HepG2 (cell line): ENCODE results near the gene C10orf67. TPM values are rescaled to one million over a fixed set of nuclear protein-coding genes. Genes with fewer than 3 reads are reported as not detected.

Experiments used
- CBX5 ChIP-seq: sonication (generic); formaldehyde crosslinking; IDR thresholded peaks from 2 replicates; pipeline ENCODE4 v1.4.0; 2020; ENCODE audit warnings: missing genetic modification reagents, borderline replicate concordance
- FOXP1 ChIP-seq, 2 experiments: fragments of 450-650 bp in 1 of 2; IDR thresholded peaks; 2 replicates each; pipeline ENCODE4 v1.6.1; 2017 to 2018; ENCODE audit warnings: antibody characterized with exemption in 1 of 2
- HMG20A ChIP-seq: IDR thresholded peaks from 2 replicates; pipeline ENCODE4 v1.6.1; 2016; ENCODE audit warnings: borderline replicate concordance
- HMGA1 ChIP-seq: sonication (generic); formaldehyde crosslinking; conservative IDR thresholded peaks from 2 replicates; pipeline ENCODE4 v1.4.0; 2020; ENCODE audit warnings: missing genetic modification reagents
- HNRNPL ChIP-seq: fragments of 200-400 bp; formaldehyde crosslinking; IDR thresholded peaks from 2 replicates; pipeline ENCODE4 v1.6.1; 2017; ENCODE audit warnings: mild to moderate bottlenecking, low read depth, low read length
- IKZF1 ChIP-seq: fragments of 450-650 bp; IDR thresholded peaks from 2 replicates; pipeline ENCODE4 v1.7.1; 2016
- IRF1 ChIP-seq: sonication (generic); formaldehyde crosslinking; IDR thresholded peaks from 2 replicates; pipeline ENCODE4 v1.4.0; 2020; ENCODE audit warnings: low read depth, mild to moderate bottlenecking, missing genetic modification reagents
- MIXL1 ChIP-seq: IDR thresholded peaks from 2 replicates; pipeline ENCODE4 v1.6.1; 2016
- PAF1 ChIP-seq: IDR thresholded peaks from 2 replicates; pipeline ENCODE4 v1.6.1; 2016; ENCODE audit warnings: missing genetic modification reagents, missing compliant biosample characterization
- PPARG ChIP-seq: conservative IDR thresholded peaks from 2 replicates; pipeline ENCODE4 v1.6.1; 2016; ENCODE audit warnings: missing biosample characterization, missing genetic modification reagents
- REL ChIP-seq: sonication (generic); formaldehyde crosslinking; conservative IDR thresholded peaks from 2 replicates; pipeline ENCODE4 v1.8.0; 2022; ENCODE audit warnings: mild to moderate bottlenecking, missing genetic modification reagents, moderate library complexity
- RFX5 ChIP-seq: IDR thresholded peaks from 2 replicates; pipeline ENCODE4 v1.6.1; 2011; ENCODE audit warnings: low read depth, low read length, improper control_type of control experiment
- SMYD3 ChIP-seq: sonication (generic); formaldehyde crosslinking; IDR thresholded peaks from 2 replicates; pipeline ENCODE4 v1.8.1; 2023; ENCODE audit warnings: mild to moderate bottlenecking, missing genetic modification reagents
- SRSF9 ChIP-seq: fragments of 200-400 bp; formaldehyde crosslinking; IDR thresholded peaks from 2 replicates; pipeline ENCODE4 v1.6.1; 2018; ENCODE audit warnings: borderline replicate concordance, mild to moderate bottlenecking, low read depth, low read length; ENCODE audit not compliant: insufficient read depth, poor library complexity, severe bottlenecking
- SUZ12 ChIP-seq: fragments of 150-350 bp; IDR thresholded peaks from 2 replicates; pipeline ENCODE4 v1.6.1; 2014; ENCODE audit warnings: low read depth, low read length
- TSC22D2 ChIP-seq: sonication (generic); formaldehyde crosslinking; IDR thresholded peaks from 2 replicates; pipeline ENCODE4 v1.5.1; 2020; ENCODE audit warnings: missing genetic modification reagents, mild to moderate bottlenecking, borderline replicate concordance
- XRCC5 ChIP-seq: fragments of 200-400 bp; formaldehyde crosslinking; optimal IDR thresholded peaks from 2 replicates; pipeline ENCODE3; 2017; ENCODE audit warnings: mild to moderate bottlenecking, low read length
- ZBTB3 ChIP-seq: sonication (generic); formaldehyde crosslinking; IDR thresholded peaks from 2 replicates; pipeline ENCODE4 v1.4.0; 2020; ENCODE audit warnings: low read depth, mild to moderate bottlenecking, moderate library complexity, missing genetic modification reagents, borderline replicate concordance
- ZC3H13 ChIP-seq: sonication (generic); formaldehyde crosslinking; IDR thresholded peaks from 2 replicates; pipeline ENCODE4 v1.8.1; 2023; ENCODE audit warnings: mild to moderate bottlenecking, missing genetic modification reagents, moderate library complexity
- ZEB1 ChIP-seq: IDR thresholded peaks from 2 replicates; pipeline ENCODE4 v1.6.1; 2012; ENCODE audit warnings: mild to moderate bottlenecking, low read depth, inconsistent platforms; ENCODE audit not compliant: insufficient replicate concordance
- ZNF142 ChIP-seq: sonication (generic); formaldehyde crosslinking; IDR thresholded peaks from 2 replicates; pipeline ENCODE4 v1.4.0; 2020; ENCODE audit warnings: missing genetic modification reagents
- ZNF576 ChIP-seq: sonication (generic); formaldehyde crosslinking; IDR thresholded peaks from 2 replicates; pipeline ENCODE4 v1.4.0; 2020; ENCODE audit warnings: mild to moderate bottlenecking, missing genetic modification reagents
- ZNF616 ChIP-seq: sonication (generic); formaldehyde crosslinking; IDR thresholded peaks from 2 replicates; pipeline ENCODE4 v1.5.0; 2020; ENCODE audit warnings: low read depth, mild to moderate bottlenecking, missing genetic modification reagents
- ZNF768 ChIP-seq: sonication (generic); formaldehyde crosslinking; IDR thresholded peaks from 2 replicates; pipeline ENCODE4 v1.4.0; 2020; ENCODE audit warnings: missing genetic modification reagents
- ZNF773 ChIP-seq: sonication (generic); formaldehyde crosslinking; IDR thresholded peaks from 2 replicates; pipeline ENCODE4 v1.4.0; 2020; ENCODE audit warnings: missing genetic modification reagents, borderline replicate concordance
- ZNF891 ChIP-seq: sonication (generic); formaldehyde crosslinking; IDR thresholded peaks from 2 replicates; pipeline ENCODE4 v1.5.0; 2020; ENCODE audit warnings: mild to moderate bottlenecking, missing genetic modification reagents
- polyA plus RNA-seq, 8 experiments: library from polyadenylated mRNA; depleted of rRNA in 3 of 8; stranded (reverse) in 7 of 8; unstranded in 1 of 8; fragments of >200 nt; fragmentation: Illumina TruSeq in 4 of 8; extraction: Trizol in 4 of 8; gene quantifications; 2 replicates each; pipeline versions ENCODE4 v1.2.1 to v1.2.3, GENCODE V29; 2011 to 2016; ENCODE audit warnings: low read depth in 4 of 8, missing spikeins in 1 of 8, mixed read lengths in 1 of 8; ENCODE audit not compliant: insufficient read depth in 1 of 8
- total RNA-seq, 5 experiments: library from RNA; depleted of rRNA; stranded (reverse); fragments of >200 nt; fragmentation: Illumina TruSeq; extraction: Trizol; gene quantifications; 2 replicates each; pipeline ENCODE4 v1.2.3, GENCODE V29; 2016; ENCODE audit warnings: low read depth in 1 of 5

Gene C10orf67
- total and polyA plus RNA-seq, 2 of the 13 experiments (the other 11 are each of a cell fraction or from before 2014, with no cell fraction given): not detected

- TF ChIP-seq ZNF142 (CRISPR knock-in tag) (no peak), HNRNPL (no peak), SUZ12 (no peak), PPARG (no peak), MIXL1 (CRISPR knock-in tag) (0 out of 2 replicates have a peak, but pooled peaks have one; percentile 28), HMG20A (no peak), HMGA1 (CRISPR knock-in tag) (no peak), RFX5 (no peak), ZC3H13 (no peak), CBX5 (no peak), XRCC5 (no peak), PAF1 (no peak), ZNF773 (CRISPR knock-in tag) (no peak), ZNF576 (CRISPR knock-in tag) (no peak), FOXP1 (IDR thresholded peaks at IDR 0.05) (no peak), FOXP1 (CRISPR knock-in tag; IDR thresholded peaks at IDR 0.05) (no peak), SMYD3 (no peak), ZBTB3 (CRISPR knock-in tag) (no peak), ZEB1 (no peak), TSC22D2 (CRISPR knock-in tag) (peak; percentile 72; the same call in 1 of the 2 replicates), IRF1 (CRISPR knock-in tag) (no peak), ZNF616 (CRISPR knock-in tag) (no peak), REL (CRISPR knock-in tag) (no peak), ZNF768 (peak; percentile 25; the same call in 1 of the 2 replicates), SRSF9 (no peak), IKZF1 (no peak), ZNF891 (CRISPR knock-in tag) (no peak)
Measured at GRCh38 chr10:23171232-23171876, 173.2 kb downstream of the C10orf67 start (continued).
